GM13976 (cell line): ENCODE results near the gene PHGDH.
A peak's percentile ranks its signal among the peaks of the same experiment; 100 is the strongest.
"Not testable (repeated sequence)": the region's sequence is repeated elsewhere in the genome, so short reads cannot be mapped to it uniquely, and the experiment has no call there.

Experiments used
- DNase-seq: peaks from one replicate; pipeline ENCODE4 v3.0.0; 2012; ENCODE audit warnings: low spot score
- CTCF ChIP-seq: IDR thresholded peaks from 2 replicates; pipeline ENCODE4 v1.5.1; 2012; ENCODE audit warnings: borderline replicate concordance, mild to moderate bottlenecking; ENCODE audit not compliant: insufficient read depth; ENCODE audit errors: extremely low read depth, missing control alignments, control extremely low read depth
- in situ Hi-C: fragments of 300-500 bp; cut with MboI; formaldehyde crosslinking; loops from one replicate; pipeline ENCODE4 v1.12.0; 2022; ENCODE audit warnings: low sequenced_read_pairs, mixed read lengths, inconsistent platforms; ENCODE audit not compliant: unreplicated experiment

Gene PHGDH

GRCh38 chr1:119703666-119704450, 7.9 kb upstream of the PHGDH start:
- TF ChIP-seq CTCF: no peak
- no peak for DNase-seq
- in situ Hi-C loops: no loop called here

- in situ Hi-C loops, DNase-seq: not testable (repeated sequence)
Measured at GRCh38 chr1:119706599-119706998, 5.1 kb upstream of the PHGDH start.

GRCh38 chr1:119711356-119711803, 354 bp upstream of the PHGDH start:
- in situ Hi-C loops, DNase-seq: not testable (repeated sequence)

GRCh38 chr1:119712342-119713038, 756 bp downstream of the PHGDH start:
- no peak for TF ChIP-seq CTCF
- peak; percentile 58 for DNase-seq
- in situ Hi-C loops: no loop called here

- no peak for DNase-seq
- in situ Hi-C loops: no loop called here
- no peak for TF ChIP-seq CTCF
Measured at GRCh38 chr1:119713039-119713748, 1.5 kb downstream of the PHGDH start.

GRCh38 chr1:119713749-119714456, 2.2 kb downstream of the PHGDH start:
- TF ChIP-seq CTCF: no peak
- no peak for DNase-seq
- in situ Hi-C loops: no loop called here

- no peak for DNase-seq
- TF ChIP-seq CTCF: no peak
- in situ Hi-C loops: no loop called here
Measured at GRCh38 chr1:119714583-119714982, 2.8 kb downstream of the PHGDH start.
